Stimulated activated CD8-positive, alpha-beta memory T cell treated with anti-CD3 and anti-CD28 coated beads, Interleukin-12 subunit alpha, Interleukin-12 subunit beta, amount 100 ng/mL, for 24 hours (primary cell): ENCODE measurements around the gene LRRC3B.

Experiments
- DNase-seq: peaks from one replicate; pipeline ENCODE4 v3.0.0-alpha.2; 2020; ENCODE audit errors: extremely low read depth

The LRRC3B gene

GRCh38 chr3:26708501-26708900, 85.9 kb downstream of the LRRC3B start:
- no peak for DNase-seq

GRCh38 chr3:26712211-26713026, 89.8 kb downstream of the LRRC3B start:
- no peak for DNase-seq

GRCh38 chr3:26713091-26713490, 90.5 kb downstream of the LRRC3B start:
- no peak for DNase-seq

DNA sequence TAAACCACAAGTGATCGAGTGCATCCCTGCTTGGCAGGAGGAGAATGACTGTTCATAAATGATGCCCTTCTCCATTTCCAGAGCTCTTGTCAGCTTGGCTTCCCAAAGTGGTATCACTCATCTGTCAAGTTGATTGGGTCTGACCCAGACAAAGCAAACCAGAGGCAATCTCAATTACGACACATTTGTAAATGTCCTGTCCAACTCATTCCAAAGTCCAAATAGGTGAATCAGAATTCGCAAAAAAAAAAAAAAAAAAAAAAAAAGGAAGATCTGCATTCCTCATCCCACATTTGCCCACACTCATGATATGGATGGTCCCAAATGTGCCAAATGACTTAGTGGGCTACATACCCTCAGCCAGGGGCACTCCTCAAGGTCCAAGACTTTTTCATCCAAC, 91.9 kb downstream of the LRRC3B start:
- no peak for DNase-seq

DNA sequence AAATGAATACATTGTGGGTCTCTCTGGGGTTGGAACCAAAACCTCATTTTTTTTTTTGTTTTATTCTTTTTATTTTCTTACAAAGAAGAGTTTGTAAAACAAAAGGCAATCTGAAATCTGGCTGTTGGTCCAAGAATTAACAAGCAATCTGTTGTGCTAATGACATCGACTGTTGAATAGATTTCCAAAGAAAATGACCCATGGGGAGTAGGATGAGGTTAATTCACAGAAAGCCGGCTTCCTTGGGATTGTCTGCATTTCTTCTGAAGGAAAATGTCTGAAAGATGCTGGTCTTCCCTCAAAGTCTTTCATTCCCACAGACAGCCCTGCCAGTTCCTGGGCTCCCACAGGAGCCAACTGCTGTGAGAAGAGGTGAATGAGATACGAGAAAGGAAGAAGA, 92.9 kb downstream of the LRRC3B start:
- DNase-seq = no peak

DNA sequence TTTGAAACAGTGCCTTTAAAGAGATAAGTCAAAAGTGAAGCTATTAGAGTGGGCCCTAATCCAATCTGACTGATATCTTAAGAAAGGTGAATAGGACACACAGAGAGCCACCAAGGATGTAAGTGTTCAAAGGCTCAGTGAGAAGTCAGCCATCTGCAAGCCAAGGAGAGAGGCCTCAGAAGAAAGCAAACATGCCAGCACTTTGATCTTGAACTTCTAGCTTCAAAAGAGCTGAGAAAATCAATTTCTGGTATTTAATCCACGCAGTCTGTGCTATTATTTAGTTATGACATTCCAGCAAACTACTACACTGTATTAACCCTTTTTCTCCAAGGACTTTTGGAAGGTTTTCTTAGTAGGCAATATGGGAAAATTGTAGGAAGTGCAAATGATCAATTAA, 95.7 kb downstream of the LRRC3B start:
- no peak for DNase-seq

- no peak for DNase-seq
Observed at GRCh38 chr3:26719134-26719533, 96.6 kb downstream of the LRRC3B start.

DNA sequence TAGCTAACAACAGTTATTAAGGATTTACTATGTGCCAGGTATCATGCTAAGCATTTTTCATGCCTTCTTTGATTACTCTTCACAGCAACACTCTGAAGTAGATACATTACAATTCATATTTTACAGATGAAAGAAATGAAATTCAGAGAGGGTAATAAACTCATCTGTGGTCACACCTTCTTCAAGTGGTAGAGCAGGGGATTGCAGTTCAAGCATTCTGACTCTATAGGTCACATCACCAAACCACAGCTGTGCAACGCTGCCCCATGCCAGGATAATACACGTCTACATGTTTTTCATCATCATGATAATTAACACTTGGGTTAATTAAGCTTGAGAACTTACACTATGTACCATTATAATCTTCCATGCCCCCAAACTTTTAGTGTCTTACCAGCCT, 98.5 kb downstream of the LRRC3B start:
- DNase-seq = no peak

DNA sequence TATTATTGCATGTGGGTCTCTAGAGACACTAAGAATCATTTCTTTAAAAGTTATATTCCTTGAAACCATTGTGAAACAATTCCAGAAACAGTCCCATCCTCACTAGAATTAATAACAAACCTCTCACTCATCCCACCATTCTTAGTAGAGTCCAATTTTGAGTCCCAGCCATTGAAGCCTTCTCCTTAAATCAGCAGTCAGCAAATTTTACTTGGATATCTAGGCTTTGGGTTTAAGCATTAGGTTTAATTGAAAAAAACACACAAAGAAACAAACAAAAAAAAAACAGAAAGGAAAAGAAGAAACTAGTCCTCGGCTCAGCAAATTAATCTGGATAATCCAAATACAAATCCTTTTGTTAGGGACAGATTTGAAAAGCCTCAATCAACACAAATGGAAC, 109.3 kb downstream of the LRRC3B start:
- no peak for DNase-seq

GRCh38 chr3:26750263-26750662, 127.7 kb downstream of the LRRC3B start:
- DNase-seq = no peak

DNA sequence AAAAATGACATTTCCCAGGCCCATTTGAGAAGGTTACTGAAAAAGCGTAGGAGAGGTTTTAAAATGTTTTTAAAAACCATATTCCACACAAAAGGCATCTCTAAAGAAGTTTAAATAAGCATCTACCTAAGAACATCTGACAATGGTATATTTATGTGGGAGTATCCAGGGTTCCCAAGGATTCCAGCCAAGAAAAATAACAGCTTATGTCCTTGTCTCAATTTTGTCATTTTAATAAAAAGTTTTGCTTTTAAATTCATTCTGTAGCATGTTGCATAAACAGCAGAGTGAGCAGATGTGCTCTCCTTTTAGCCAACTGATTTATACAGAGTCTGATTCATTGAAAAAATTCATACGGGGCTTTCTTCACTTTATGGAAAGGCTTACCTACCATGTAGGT, 129.9 kb downstream of the LRRC3B start:
- no peak for DNase-seq

- DNase-seq = no peak
Observed at GRCh38 chr3:26753095-26753494, 130.5 kb downstream of the LRRC3B start.

GRCh38 chr3:26757978-26758377, 135.4 kb downstream of the LRRC3B start:
- no peak for DNase-seq
